Measurements from ENCODE around the gene UGT1A10.

Gene UGT1A10

GRCh38 chr2:233789554-233789953, 153.3 kb downstream of the UGT1A10 start:
- DNase-seq: no peak

- no peak for DNase-seq
These were observed 155.1 kb downstream of the UGT1A10 start for GRCh38 chr2:233791151-233791882.

GRCh38 chr2:233791883-233792329, 155.7 kb downstream of the UGT1A10 start:
- DNase-seq: no peak

GRCh38 chr2:233792720-233793119, 156.5 kb downstream of the UGT1A10 start:
- DNase-seq: no peak

GRCh38 chr2:233793465-233794127, 157.3 kb downstream of the UGT1A10 start:
- no peak for DNase-seq

- no peak for DNase-seq
These were observed 157.9 kb downstream of the UGT1A10 start for GRCh38 chr2:233794128-233794658.

GRCh38 chr2:233795735-233796171, 159.5 kb downstream of the UGT1A10 start:
- no peak for DNase-seq

- DNase-seq: no peak
These were observed 160.0 kb downstream of the UGT1A10 start for GRCh38 chr2:233796254-233796653.

GRCh38 chr2:233798335-233799086, 162.3 kb downstream of the UGT1A10 start:
- no peak for DNase-seq

- DNase-seq: no peak
These were observed 162.9 kb downstream of the UGT1A10 start for GRCh38 chr2:233799087-233799665.

- no peak for DNase-seq
These were observed 163.5 kb downstream of the UGT1A10 start for GRCh38 chr2:233799716-233800115.

- DNase-seq: no peak
These were observed 164.0 kb downstream of the UGT1A10 start for GRCh38 chr2:233800208-233800607.

GRCh38 chr2:233801357-233802131, 165.3 kb downstream of the UGT1A10 start:
- no peak for DNase-seq

GRCh38 chr2:233802132-233802815, 166.0 kb downstream of the UGT1A10 start:
- DNase-seq: no peak

- DNase-seq: no peak
These were observed 167.2 kb downstream of the UGT1A10 start for GRCh38 chr2:233803292-233803911.

- DNase-seq: no peak
These were observed 167.7 kb downstream of the UGT1A10 start for GRCh38 chr2:233803994-233804393.

- DNase-seq: no peak
These were observed 171.1 kb downstream of the UGT1A10 start for GRCh38 chr2:233807215-233807865.

GRCh38 chr2:233807966-233808935, 172.0 kb downstream of the UGT1A10 start:
- no peak for DNase-seq

- no peak for DNase-seq
These were observed 174.1 kb downstream of the UGT1A10 start for GRCh38 chr2:233810385-233810784.

All from activated CD4-positive, alpha-beta T cell treated with anti-CD3 and anti-CD28 coated beads, Interleukin-2, Interleukin-6, amounts not matched to agents 100 ng/mL and 50 ng/mL, durations not matched to agents 16 hours and 8 hours (primary cell).